Caco-2 (cell line): ENCODE data around the gene KIF16B. TPM values are rescaled to one million over a fixed set of nuclear protein-coding genes. Genes with fewer than 3 reads are reported as not detected.

Experiments used
- BruUV-seq: library from RNA; stranded (reverse); fragments of 400-500 nt; replicated peaks from 2 replicates; lab custom pipeline; 2021; lab: Mats Ljungman, UMichigan
- CTCF ChIA-PET: fragments of 300-600 bp; sonication (Branson Sonifier 250); formaldehyde crosslinking; loops from one replicate; lab custom pipeline; 2022; ENCODE audit warnings: antibody characterized with exemption; lab: Charles Lee
- POLR2A ChIA-PET: fragments of 300-600 bp; sonication (Branson Sonifier 250); formaldehyde crosslinking; loops from one replicate; lab custom pipeline; 2022; ENCODE audit warnings: antibody characterized with exemption; lab: Charles Lee
- DNase-seq, 2 experiments: peaks; one replicate each; pipeline versions ENCODE4 v3.0.0 to v3.0.0-alpha.2; 2020 to 2022
- H3K27me3 ChIP-seq: replicated peaks from 2 replicates; pipeline ENCODE4 v1.6.0; 2011; ENCODE audit warnings: low read length; ENCODE audit not compliant: control insufficient read depth, insufficient read depth
- H3K36me3 ChIP-seq: 2 replicates; pipeline ENCODE4 v1.5.1; 2011; ENCODE audit warnings: low read length; ENCODE audit not compliant: control insufficient read depth, insufficient read depth
- H3K4me1 ChIP-seq: fragments of 250-450 bp; sonication (Bioruptor Pico); 2 replicates; pipeline ENCODE4 v1.5.1; 2020; ENCODE audit warnings: mild to moderate bottlenecking
- H3K4me3 ChIP-seq: 2 replicates; pipeline ENCODE4 v1.5.1; 2011; ENCODE audit warnings: low read depth, mild to moderate bottlenecking, control low read depth, low read length
- H3K9me3 ChIP-seq: fragments of 250-450 bp; sonication (Bioruptor Pico); 2 replicates; pipeline ENCODE4 v1.5.1; 2020; ENCODE audit warnings: mild to moderate bottlenecking, moderate library complexity
- H3K27ac Mint-ChIP-seq: one replicate; pipeline ENCODE4 v1.8.0; 2022; ENCODE audit warnings: mixed read lengths; ENCODE audit not compliant: unreplicated experiment
- H3K27me3 Mint-ChIP-seq: one replicate; pipeline ENCODE4 v1.8.0; 2022; ENCODE audit warnings: mixed read lengths; ENCODE audit not compliant: insufficient read depth, unreplicated experiment
- H3K36me3 Mint-ChIP-seq: one replicate; pipeline ENCODE4 v1.8.0; 2022; ENCODE audit warnings: mild to moderate bottlenecking, mixed read lengths; ENCODE audit not compliant: insufficient read depth, unreplicated experiment
- H3K4me1 Mint-ChIP-seq: one replicate; pipeline ENCODE4 v1.8.0; 2022; ENCODE audit warnings: low read depth, mixed read lengths; ENCODE audit not compliant: unreplicated experiment
- H3K4me3 Mint-ChIP-seq: one replicate; pipeline ENCODE4 v1.8.0; 2022; ENCODE audit warnings: mild to moderate bottlenecking, moderate library complexity, mixed read lengths; ENCODE audit not compliant: unreplicated experiment
- H3K9me3 Mint-ChIP-seq: one replicate; pipeline ENCODE4 v1.8.0; 2022; ENCODE audit warnings: mixed read lengths; ENCODE audit not compliant: unreplicated experiment
- intact Hi-C: fragments of 100-400 bp; cut with micrococcal nuclease; formaldehyde crosslinking; loops from one replicate; pipeline ENCODE4 v1.10.0; 2022; ENCODE audit not compliant: unreplicated experiment
- total RNA-seq: library from RNA; stranded (reverse); gene quantifications from 2 replicates; pipeline ENCODE4 v1.2.3, GENCODE V29; 2022
- TF ChIP-seq, protein P1 (sequence below), 2 experiments: fragments of 200-600 bp in 1 of 2; IDR thresholded peaks; 1 replicate in 1 of 2; 2 replicates in 1 of 2; pipeline versions ENCODE4 v1.5.1 to v1.8.0; 2011 to 2022; ENCODE audit warnings: antibody characterized with exemption in 1 of 2, control low read depth in 1 of 2, inconsistent platforms in 1 of 2, low read depth in 1 of 2, low read length in 1 of 2, mild to moderate bottlenecking in 1 of 2, moderate library complexity in 1 of 2; ENCODE audit not compliant: insufficient read depth in 1 of 2, severe bottlenecking in 1 of 2, unreplicated experiment in 1 of 2

KIF16B gene
- total RNA-seq, 1 experiment from 2014 or later = 11.3 TPM

DNA sequence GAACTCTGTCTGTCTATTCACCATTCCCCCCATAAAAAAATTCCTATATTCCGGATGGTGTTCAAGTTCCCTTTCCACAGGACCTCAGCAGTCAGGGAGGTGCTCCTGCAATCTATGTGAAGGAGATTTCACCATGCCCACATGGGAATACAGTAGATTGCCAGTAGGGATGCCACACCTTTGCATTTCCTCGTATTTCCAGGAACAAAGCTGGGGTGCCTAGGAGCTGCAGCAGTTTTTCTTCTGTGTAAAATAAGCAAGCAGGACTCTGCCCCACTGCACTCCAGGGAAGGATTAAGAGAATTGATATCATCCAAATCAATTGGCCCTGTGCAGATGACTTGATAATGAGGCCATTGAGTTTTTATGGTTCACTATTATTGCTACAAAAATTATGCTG lies 7.4 kb upstream of the KIF16B start:
- Mint-ChIP-seq H3K36me3 (no peaks in the 10 kb centered on the region), H3K27me3 (no peaks in the 10 kb centered on the region), H3K4me3 (no peak overlapping the region), H3K9me3 (no peaks in the 10 kb centered on the region), H3K27ac (no peak overlapping the region), H3K4me1 (peaks cover 26% of the 10 kb centered on the region)
- H3K36me3 ChIP-seq = no peaks in the 10 kb centered on the region
- no TSS peak for BruUV-seq
- H3K4me1 ChIP-seq = peaks cover 24% of the 10 kb centered on the region
- ChIA-PET POLR2A (no interaction called here), CTCF (interaction anchor here (0.7 to 0.8 kb wide), 2 partner anchors 63 to 180 kb away, joined by 3 to 4 read pairs; no protein-coding TSS in a partner anchor)
- DNase-seq = no peak
- TF ChIP-seq, protein P1, sequence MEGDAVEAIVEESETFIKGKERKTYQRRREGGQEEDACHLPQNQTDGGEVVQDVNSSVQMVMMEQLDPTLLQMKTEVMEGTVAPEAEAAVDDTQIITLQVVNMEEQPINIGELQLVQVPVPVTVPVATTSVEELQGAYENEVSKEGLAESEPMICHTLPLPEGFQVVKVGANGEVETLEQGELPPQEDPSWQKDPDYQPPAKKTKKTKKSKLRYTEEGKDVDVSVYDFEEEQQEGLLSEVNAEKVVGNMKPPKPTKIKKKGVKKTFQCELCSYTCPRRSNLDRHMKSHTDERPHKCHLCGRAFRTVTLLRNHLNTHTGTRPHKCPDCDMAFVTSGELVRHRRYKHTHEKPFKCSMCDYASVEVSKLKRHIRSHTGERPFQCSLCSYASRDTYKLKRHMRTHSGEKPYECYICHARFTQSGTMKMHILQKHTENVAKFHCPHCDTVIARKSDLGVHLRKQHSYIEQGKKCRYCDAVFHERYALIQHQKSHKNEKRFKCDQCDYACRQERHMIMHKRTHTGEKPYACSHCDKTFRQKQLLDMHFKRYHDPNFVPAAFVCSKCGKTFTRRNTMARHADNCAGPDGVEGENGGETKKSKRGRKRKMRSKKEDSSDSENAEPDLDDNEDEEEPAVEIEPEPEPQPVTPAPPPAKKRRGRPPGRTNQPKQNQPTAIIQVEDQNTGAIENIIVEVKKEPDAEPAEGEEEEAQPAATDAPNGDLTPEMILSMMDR (IDR thresholded peaks at IDR 0.05; ENCODE audit: insufficient read depth in 1 of 2, low read depth in 1 of 2, low read length in 1 of 2, severe bottlenecking in 1 of 2, unreplicated experiment in 1 of 2) = no peak
- H3K4me3 ChIP-seq = no peak overlapping the region
- H3K9me3 ChIP-seq = no peaks in the 10 kb centered on the region; the same call in 1 of the 2 replicates
- no peaks in the 10 kb centered on the region for H3K27me3 ChIP-seq
- intact Hi-C loops = loop anchor here (2.0 kb wide), 1 partner anchor 44 kb away; no protein-coding TSS in a partner anchor

DNA sequence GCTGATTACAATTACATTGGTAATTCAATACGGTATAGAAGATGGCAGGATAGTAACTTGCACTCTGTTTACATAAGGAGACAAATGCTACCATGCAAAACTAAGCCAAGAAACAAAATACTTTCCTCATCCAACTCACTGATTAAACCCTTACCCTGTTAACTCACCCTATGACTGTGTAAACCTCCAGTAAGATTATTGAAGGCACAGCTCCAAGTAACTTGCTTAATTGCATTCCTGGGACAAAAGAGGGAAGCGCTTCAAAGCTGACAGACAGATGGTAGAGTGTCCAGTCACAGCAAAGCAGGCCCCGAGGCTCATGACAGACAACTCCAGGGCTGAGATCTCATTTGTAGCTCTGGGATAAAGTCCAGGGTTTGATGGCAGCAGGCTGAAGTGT lies 6.9 kb upstream of the KIF16B start:
- ChIA-PET CTCF (interaction anchor here (0.7 to 0.8 kb wide), 2 partner anchors 62 to 180 kb away, joined by 3 to 4 read pairs; no protein-coding TSS in a partner anchor), POLR2A (no interaction called here)
- Mint-ChIP-seq H3K27me3 (no peaks in the 10 kb centered on the region), H3K4me1 (peaks cover 30% of the 10 kb centered on the region), H3K9me3 (no peaks in the 10 kb centered on the region), H3K4me3 (peak overlapping the region; percentile 13), H3K36me3 (no peaks in the 10 kb centered on the region), H3K27ac (no peak overlapping the region)
- TF ChIP-seq, protein P1 (IDR thresholded peaks at IDR 0.05; ENCODE audit: insufficient read depth in 1 of 2, low read depth in 1 of 2, low read length in 1 of 2, severe bottlenecking in 1 of 2, unreplicated experiment in 1 of 2) = no peak
- intact Hi-C loops = loop anchor here (2.0 kb wide), 1 partner anchor 45 kb away; no protein-coding TSS in a partner anchor
- H3K27me3 ChIP-seq = no peaks in the 10 kb centered on the region
- peak; percentile 70 to 84 for DNase-seq
- no TSS peak for BruUV-seq
- no peaks in the 10 kb centered on the region; the same call in 1 of the 2 replicates for H3K9me3 ChIP-seq
- H3K4me3 ChIP-seq = no peak overlapping the region
- no peaks in the 10 kb centered on the region for H3K36me3 ChIP-seq
- H3K4me1 ChIP-seq = peaks cover 24% of the 10 kb centered on the region

- H3K27ac Mint-ChIP-seq = no peak overlapping the region
- peaks cover 15% of the 10 kb centered on the region for H3K36me3 Mint-ChIP-seq
- peaks cover 28% of the 10 kb centered on the region for H3K4me1 ChIP-seq
- no peaks in the 10 kb centered on the region for H3K27me3 ChIP-seq
- ChIA-PET POLR2A (no interaction called here), CTCF (no interaction called here)
- TF ChIP-seq, protein P1 (IDR thresholded peaks at IDR 0.05; ENCODE audit: insufficient read depth in 1 of 2, low read depth in 1 of 2, low read length in 1 of 2, severe bottlenecking in 1 of 2, unreplicated experiment in 1 of 2) = no peak
- H3K4me3 Mint-ChIP-seq = no peak overlapping the region
- H3K36me3 ChIP-seq = no peaks in the 10 kb centered on the region
- H3K9me3 ChIP-seq = no peaks in the 10 kb centered on the region
- no peak for DNase-seq
- H3K27me3 Mint-ChIP-seq = no peaks in the 10 kb centered on the region
- BruUV-seq = no TSS peak
- intact Hi-C loops = loop anchor here (10.0 kb wide), 2 partner anchors 171 to 301 kb away; no protein-coding TSS in a partner anchor
- H3K4me1 Mint-ChIP-seq = peaks cover 35% of the 10 kb centered on the region
- no peak overlapping the region for H3K4me3 ChIP-seq
- H3K9me3 Mint-ChIP-seq = no peaks in the 10 kb centered on the region
These were observed 3.0 kb upstream of the KIF16B start for GRCh38 chr20:16576219-16576618.
